GM11168 (cell line): Measurements from ENCODE around the gene EME2.
"Not testable (repeated sequence)": the region's sequence is repeated elsewhere in the genome, so short reads cannot be mapped to it uniquely, and the experiment has no call there.

Experiments
- in situ Hi-C: fragments of 300-500 bp; cut with MboI; formaldehyde crosslinking; loops from one replicate; pipeline ENCODE4 v1.12.0; 2022; ENCODE audit warnings: low sequenced_read_pairs; ENCODE audit not compliant: unreplicated experiment

EME2 gene

GRCh38 chr16:1772362-1772907 lies at the start of gene EME2:
Gene EME2 (plus strand): TSS chr16:1772810. CDS start chr16:1773228, 418 bp downstream.
- in situ Hi-C loops, result no loop called here

- in situ Hi-C loops, result no loop called here
Measured at GRCh38 chr16:1723450-1724147, 49.0 kb upstream of the EME2 start.

- in situ Hi-C loops, result no loop called here
Measured at GRCh38 chr16:1724491-1724890, 48.1 kb upstream of the EME2 start.

- in situ Hi-C loops, result no loop called here
Measured at GRCh38 chr16:1726661-1727502, 45.7 kb upstream of the EME2 start.

- in situ Hi-C loops, result no loop called here
Measured at GRCh38 chr16:1727651-1728624, 44.7 kb upstream of the EME2 start.

DNA sequence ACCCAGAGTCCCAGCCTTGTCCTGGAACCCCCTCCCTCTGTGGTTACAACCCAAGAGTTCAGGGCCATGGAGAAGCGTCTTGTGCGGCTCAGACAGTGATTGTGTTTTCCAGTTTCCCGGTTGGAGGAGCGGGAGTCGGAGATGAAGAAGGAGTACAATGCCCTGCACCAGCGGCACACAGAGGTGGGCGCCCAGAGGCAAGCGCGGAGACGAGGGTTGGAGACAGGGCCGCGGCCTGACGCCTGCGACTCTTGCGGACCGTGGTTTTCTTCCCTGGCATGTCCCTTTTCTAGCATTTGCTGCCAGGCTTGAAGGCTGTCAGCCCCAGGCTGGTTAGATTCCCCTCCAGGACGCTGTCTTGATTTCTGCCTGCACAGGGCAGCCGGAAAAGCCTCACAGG lies 43.6 kb upstream of the EME2 start:
- in situ Hi-C loops, result no loop called here

GRCh38 chr16:1729445-1729844 lies 43.2 kb upstream of the EME2 start:
- in situ Hi-C loops, result no loop called here

DNA sequence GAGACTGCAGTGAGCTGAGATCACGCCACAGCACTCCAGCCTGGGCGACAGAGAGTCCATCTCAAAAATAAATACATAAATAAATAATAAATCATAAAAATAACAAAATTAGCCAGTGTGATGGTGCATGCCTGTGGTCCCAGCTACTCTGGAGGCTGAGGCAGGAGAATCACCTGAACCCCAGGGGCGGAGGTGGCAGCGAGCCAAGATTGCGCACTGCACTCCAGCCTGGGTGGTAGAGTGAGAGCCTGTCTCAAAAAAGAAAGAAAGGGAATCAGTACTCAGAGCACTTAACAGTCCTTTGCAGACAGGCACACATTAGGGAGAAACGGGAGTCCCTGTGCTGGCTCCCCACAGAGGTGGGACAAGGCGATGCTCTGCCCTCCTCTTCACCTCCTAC lies 41.5 kb upstream of the EME2 start:
- in situ Hi-C loops, result no loop called here

DNA sequence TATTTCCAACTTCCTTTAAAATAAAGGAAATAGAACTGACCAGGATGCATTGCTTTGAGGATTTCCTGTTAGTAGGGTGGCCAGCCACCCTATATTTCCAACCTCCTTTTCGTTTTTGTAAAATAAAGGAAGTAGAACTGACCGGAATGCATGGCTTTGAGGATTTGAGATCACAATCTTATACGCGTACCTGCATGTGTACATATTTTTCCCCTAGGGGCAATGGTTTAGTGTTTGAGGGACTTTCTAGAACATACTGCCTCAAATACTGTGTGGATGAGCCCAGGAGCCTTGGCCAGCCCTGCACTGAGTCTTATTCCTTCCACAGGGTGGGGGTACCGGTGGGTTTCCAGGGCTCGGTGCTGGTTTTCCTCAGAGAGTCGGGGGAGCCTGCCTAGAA lies 41.0 kb upstream of the EME2 start:
- in situ Hi-C loops, result no loop called here

DNA sequence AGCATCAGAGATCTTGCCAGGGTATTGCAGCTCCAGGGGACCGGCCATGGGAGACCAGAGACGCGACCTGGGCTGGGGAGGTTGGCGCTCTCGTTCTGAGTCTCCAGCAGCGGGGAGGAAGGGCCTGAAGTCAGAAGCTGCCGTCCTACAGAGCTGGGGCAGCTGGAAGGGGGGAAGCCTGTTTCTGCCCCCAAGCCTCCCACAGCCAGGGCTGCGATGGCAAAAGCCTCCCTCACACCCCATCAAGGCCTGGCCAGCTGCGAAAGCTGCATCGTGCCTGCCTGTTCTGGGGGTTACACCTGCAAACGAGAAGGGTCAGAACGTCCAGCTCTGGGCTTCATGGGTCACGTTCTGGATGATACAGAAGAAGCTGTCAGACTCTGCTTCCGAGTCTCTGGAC lies 40.5 kb upstream of the EME2 start:
- in situ Hi-C loops, result no loop called here

DNA sequence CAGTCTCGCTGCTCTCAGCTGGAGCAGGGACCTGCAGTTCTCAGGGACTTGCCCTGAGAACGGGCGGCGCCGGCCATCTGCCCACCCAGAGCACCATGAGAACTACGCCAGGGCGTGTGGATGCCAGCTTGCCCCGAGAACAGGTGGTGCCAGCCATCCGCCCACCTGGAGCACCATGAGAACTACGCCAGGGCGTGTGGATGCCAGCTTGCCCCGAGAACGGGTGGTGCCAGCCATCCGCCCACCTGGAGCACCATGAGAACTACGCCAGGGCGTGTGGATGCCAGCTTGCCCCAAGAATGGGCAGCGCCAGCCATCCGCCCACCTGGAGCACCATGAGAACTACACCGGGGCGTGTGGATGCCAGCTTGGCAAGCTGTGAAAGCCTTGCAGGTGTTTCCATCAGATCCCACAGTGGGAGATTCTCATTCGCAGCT lies 40.0 kb upstream of the EME2 start:
- in situ Hi-C loops, result not testable (repeated sequence)

DNA sequence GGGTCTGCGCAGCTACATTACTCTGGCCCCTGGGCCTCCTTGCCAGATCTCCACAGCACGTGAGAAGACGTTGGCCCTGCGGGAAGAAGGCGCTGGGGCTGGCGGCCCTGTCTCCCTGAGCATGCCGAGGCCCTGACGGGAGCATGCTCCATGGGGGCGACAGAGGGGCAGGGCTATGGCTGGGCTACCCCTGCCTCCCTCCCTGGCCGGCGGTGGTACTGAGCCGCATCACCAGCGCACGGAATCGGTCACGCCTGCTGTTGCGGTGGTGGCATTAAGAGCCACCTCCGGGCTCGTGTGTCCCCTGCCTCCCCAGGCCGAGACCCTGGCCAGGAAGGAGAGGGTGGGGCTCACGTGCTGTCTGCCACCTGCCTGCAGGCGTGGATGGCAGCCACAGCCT lies 38.5 kb upstream of the EME2 start:
- in situ Hi-C loops, result no loop called here

DNA sequence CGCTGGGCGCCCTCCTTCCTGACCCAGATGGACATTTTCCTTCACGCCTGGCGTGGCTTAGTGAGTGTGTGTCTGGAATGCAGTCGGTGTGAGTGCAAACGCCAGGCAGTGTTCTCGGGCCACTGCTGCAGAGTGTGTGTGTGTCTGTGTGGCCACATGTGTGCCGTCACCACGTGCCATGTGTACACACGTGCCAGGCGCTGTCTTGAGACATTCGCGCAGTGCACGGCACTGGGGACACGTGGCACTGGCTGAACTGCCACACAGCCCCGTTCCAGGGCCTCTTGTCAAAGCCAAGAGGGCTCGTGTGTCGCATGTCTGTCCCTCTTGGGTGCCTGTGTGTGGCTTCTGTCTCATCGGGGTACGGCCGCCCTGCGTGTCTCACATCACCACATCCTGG lies 37.8 kb upstream of the EME2 start:
- in situ Hi-C loops, result no loop called here

DNA sequence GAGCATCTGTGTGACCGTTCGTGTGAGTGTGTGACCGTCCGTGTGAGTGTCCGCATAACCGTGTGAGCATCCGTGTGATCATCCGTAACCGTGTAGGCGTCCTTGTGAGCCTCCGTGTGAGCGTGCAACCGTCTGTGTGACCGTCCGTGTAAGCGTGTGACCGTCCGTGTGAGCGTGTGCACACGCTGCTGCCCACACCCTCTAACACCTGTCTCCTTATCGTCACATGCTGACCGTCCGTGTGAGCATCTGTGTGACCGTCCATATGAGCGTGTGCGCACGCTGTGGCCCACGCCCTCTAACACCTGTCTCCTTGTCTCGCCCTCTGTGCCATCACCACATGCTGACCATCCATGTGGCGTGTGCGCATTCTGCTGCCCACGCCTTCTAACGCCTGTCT lies 32.4 kb upstream of the EME2 start:
- in situ Hi-C loops, result no loop called here

GRCh38 chr16:1740781-1741490 lies 31.7 kb upstream of the EME2 start:
- in situ Hi-C loops, result no loop called here

GRCh38 chr16:1741553-1742165 lies 31.0 kb upstream of the EME2 start:
- in situ Hi-C loops, result no loop called here

DNA sequence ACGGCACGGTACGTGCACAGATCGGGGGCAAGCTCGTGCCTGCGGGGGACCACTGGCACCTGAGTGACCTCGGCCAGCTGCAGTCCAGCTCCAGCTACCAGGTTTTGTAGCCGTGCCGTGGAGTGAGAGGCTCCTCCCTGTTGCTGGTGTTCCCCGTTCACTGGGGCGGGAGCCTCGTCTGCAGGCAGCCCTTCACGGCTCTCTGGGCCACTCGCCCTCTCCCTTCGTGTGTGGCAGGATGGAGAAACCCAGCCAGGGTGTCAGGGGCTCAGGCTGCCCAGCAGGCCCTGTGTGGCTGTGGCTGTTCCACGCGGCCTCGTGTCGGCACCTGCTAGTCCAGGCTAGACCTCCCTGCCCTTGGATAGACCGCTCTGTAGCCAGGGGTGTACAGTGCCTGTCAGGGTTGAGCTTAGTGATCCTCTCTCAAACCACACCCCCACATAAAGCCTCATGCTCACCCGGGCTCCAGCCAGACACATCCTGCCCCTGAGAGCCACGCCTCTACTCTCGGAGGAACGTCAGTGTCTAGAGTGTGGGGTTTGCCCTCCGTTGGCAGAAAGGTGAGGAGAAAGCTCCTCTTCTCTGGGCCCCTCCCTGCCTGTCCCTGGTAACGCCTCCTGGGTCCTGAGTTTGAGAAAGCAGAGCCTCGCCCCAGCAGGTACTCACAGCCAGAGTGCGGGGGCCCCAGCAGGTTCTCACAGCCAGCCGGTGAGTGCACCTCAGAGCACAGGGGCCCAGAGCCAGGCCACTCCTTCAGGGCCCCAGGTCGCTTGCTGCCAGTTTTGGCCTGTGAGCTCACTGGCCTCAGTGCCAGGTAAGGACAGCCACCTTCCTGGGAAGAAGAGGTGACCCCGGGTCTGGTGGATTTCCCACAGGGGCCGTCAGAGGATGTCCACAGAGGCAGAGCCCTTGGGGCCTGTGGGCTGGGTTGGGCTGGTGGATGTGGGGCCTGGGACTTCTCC lies 29.0 kb upstream of the EME2 start:
- in situ Hi-C loops, result no loop called here

- in situ Hi-C loops, result no loop called here
Measured at GRCh38 chr16:1744338-1744840, 28.2 kb upstream of the EME2 start.
